GM15510 (cell line): ENCODE results near the gene LRRIQ1.

Source experiments
- POLR2A ChIP-seq: IDR thresholded peaks from 3 replicates; pipeline ENCODE4 v1.6.1; 2011; ENCODE audit warnings: borderline replicate concordance; ENCODE audit not compliant: insufficient read length; ENCODE audit errors: extremely low read depth

The LRRIQ1 gene

GRCh38 chr12:85043829-85044228 lies 7.7 kb downstream of the LRRIQ1 start:
- TF ChIP-seq POLR2A: no peak

- no peak for TF ChIP-seq POLR2A
These were observed 21.3 kb downstream of the LRRIQ1 start for GRCh38 chr12:85057370-85057963.

GRCh38 chr12:85058339-85058738 lies 22.2 kb downstream of the LRRIQ1 start:
- TF ChIP-seq POLR2A: no peak

GRCh38 chr12:85059594-85059993 lies 23.4 kb downstream of the LRRIQ1 start:
- TF ChIP-seq POLR2A: no peak

- no peak for TF ChIP-seq POLR2A
These were observed 24.8 kb downstream of the LRRIQ1 start for GRCh38 chr12:85060916-85061315.

GRCh38 chr12:85065837-85066482 lies 29.8 kb downstream of the LRRIQ1 start:
- no peak for TF ChIP-seq POLR2A

- no peak for TF ChIP-seq POLR2A
These were observed 36.7 kb downstream of the LRRIQ1 start for GRCh38 chr12:85072826-85073225.

- TF ChIP-seq POLR2A: no peak
These were observed 40.7 kb downstream of the LRRIQ1 start for GRCh38 chr12:85076688-85077430.

- no peak for TF ChIP-seq POLR2A
These were observed 48.9 kb downstream of the LRRIQ1 start for GRCh38 chr12:85085066-85085465.

GRCh38 chr12:85089792-85090191 lies 53.6 kb downstream of the LRRIQ1 start:
- no peak for TF ChIP-seq POLR2A

- no peak for TF ChIP-seq POLR2A
These were observed 56.7 kb downstream of the LRRIQ1 start for GRCh38 chr12:85092814-85093370.

- TF ChIP-seq POLR2A: no peak
These were observed 59.4 kb downstream of the LRRIQ1 start for GRCh38 chr12:85095501-85095900.

- TF ChIP-seq POLR2A: no peak
These were observed 94.5 kb downstream of the LRRIQ1 start for GRCh38 chr12:85130646-85131045.

GRCh38 chr12:85138833-85139232 lies 102.7 kb downstream of the LRRIQ1 start:
- no peak for TF ChIP-seq POLR2A

- TF ChIP-seq POLR2A: no peak
These were observed 111.2 kb downstream of the LRRIQ1 start for GRCh38 chr12:85147331-85147730.
